GM10248 (cell line): Measurements from ENCODE around the gene STARD7.

ENCODE experiments used
- CTCF ChIA-PET: fragments of 300-600 bp; sonication (Branson Sonifier 250); formaldehyde crosslinking; extraction: SDS; loops from one replicate; lab custom pipeline; 2021; ENCODE audit warnings: antibody characterized with exemption; lab: Yijun Ruan, JAX
- POLR2A ChIA-PET: fragments of 350-650 bp; sonication (Branson Sonifier 250); formaldehyde crosslinking; extraction: SDS; loops from one replicate; lab custom pipeline; 2020; ENCODE audit warnings: antibody characterized with exemption; lab: Yijun Ruan, JAX
- DNase-seq: peaks from one replicate; pipeline ENCODE4 v3.0.0; 2012; ENCODE audit errors: extremely low spot score
- TF ChIP-seq, protein P1 (sequence below): IDR thresholded peaks from 2 replicates; pipeline ENCODE4 v1.5.1; 2012; ENCODE audit warnings: mild to moderate bottlenecking, low read depth; ENCODE audit errors: extremely low read depth, missing control alignments, control extremely low read depth

The STARD7 gene

DNA sequence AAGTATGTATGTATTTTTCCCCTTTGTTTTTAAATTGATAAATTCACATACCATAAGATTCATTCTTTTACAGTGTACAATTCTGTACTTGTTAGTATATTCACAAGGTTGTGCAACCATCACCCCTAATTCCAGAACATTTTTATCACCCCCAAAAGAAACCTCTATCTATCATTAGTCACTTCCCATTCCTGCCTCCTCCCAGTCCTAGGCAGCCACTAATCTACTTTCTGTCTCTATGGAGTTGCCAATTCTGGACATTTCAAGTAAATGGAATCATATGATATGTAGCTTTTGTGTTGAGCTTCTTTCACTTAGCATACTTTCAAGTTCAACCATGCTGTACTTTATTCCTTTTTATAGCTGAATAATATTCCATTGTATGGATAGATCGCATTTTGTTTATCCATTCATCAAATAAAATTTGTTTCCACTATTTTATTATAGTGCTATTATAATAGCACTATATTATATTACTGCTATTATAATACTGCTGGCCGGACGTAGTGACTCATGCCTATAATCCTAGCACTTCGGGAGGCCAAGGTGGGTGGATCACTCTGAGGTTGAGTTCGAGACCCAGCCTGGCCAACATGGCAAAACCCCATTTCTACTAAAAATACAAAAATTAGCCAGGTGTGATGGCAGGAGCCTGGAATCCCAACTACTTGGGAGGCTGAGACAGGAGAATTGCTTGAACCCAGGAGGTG lies 10.9 kb downstream of the STARD7 start:
- CTCF ChIA-PET = interaction anchor here (1.0 to 1.7 kb wide), 3 partner anchors 12 to 80 kb away, joined by 3 to 4 read pairs (median 4); no protein-coding TSS in a partner anchor
- POLR2A ChIA-PET = no interaction called here
- no peak for DNase-seq
- TF ChIP-seq, protein P1, sequence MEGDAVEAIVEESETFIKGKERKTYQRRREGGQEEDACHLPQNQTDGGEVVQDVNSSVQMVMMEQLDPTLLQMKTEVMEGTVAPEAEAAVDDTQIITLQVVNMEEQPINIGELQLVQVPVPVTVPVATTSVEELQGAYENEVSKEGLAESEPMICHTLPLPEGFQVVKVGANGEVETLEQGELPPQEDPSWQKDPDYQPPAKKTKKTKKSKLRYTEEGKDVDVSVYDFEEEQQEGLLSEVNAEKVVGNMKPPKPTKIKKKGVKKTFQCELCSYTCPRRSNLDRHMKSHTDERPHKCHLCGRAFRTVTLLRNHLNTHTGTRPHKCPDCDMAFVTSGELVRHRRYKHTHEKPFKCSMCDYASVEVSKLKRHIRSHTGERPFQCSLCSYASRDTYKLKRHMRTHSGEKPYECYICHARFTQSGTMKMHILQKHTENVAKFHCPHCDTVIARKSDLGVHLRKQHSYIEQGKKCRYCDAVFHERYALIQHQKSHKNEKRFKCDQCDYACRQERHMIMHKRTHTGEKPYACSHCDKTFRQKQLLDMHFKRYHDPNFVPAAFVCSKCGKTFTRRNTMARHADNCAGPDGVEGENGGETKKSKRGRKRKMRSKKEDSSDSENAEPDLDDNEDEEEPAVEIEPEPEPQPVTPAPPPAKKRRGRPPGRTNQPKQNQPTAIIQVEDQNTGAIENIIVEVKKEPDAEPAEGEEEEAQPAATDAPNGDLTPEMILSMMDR = no peak

DNA sequence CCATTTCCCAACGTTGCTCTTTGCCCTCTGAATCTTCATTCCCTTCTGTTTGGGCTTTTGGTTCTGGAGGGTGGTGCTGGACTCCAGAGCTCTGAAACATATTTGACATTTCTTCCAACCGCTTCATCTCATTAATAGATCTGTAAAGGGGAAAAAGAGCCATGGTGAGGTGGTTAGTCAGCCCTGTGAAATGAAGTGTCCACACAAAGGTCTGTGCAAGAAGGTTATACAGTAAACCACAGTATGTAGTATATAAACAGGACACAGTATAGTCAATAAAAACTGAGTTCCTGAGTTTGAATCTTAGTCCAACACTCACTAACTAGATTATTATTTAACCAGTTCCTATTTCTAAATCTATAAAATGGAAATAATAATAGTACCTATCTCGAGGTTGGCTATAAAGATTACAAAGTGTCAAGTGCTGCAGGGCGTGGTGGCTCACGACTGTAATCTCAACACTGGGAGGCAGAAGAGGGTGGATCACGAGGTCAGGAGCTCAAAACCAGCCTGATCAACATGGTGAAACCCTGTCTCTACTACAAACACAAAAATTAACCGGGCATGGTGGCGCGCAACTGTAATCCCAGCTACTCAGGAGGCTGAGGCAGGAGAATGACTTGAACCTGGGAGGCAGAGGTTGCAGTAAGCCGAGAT lies 13.1 kb downstream of the STARD7 start:
- TF ChIP-seq, protein P1 = no peak
- POLR2A ChIA-PET = no interaction called here
- no peak for DNase-seq
- CTCF ChIA-PET = interaction anchor here (1.5 to 1.6 kb wide), 2 partner anchors 21 to 41 kb away, joined by 3 to 9 read pairs; no protein-coding TSS in a partner anchor

DNA sequence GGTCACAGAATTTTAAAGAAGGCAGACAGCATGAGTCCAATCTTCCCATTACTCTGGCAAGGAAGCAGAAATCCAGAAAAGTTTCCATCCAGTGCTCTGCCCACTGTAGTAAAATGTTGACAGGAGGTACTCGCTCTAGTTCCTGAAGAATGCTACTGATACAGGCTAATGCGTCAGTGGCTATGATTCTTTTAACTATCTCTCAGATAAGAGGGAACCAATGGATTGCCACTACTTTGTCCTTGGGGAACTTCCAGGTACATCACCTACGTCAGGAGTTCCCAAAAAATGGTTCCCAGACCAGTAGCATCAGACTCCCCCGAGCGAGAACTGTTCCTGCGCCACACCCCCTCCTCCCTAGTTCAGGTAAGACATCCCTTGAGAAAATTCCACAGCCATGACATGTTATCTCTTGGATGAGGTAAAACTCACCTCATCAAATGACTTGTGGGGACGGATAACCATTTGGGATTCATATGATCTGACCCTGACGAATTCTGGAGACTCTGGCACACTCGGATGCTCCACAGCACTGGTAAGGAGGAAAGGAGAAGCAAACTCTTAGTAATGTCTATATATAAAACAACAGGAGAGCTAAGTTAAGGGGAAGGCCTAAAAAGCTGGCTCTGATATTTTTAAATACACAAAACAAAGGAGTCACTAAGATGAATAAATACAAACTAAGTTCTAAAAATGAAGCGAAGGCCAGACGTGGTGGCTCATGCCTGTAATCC lies 16.5 kb downstream of the STARD7 start:
- CTCF ChIA-PET = interaction anchor here (1.0 to 1.7 kb wide), 6 partner anchors 11 to 75 kb away, joined by 3 to 7 read pairs (median 4); partner anchors contain the start of gene ASTL

DNA sequence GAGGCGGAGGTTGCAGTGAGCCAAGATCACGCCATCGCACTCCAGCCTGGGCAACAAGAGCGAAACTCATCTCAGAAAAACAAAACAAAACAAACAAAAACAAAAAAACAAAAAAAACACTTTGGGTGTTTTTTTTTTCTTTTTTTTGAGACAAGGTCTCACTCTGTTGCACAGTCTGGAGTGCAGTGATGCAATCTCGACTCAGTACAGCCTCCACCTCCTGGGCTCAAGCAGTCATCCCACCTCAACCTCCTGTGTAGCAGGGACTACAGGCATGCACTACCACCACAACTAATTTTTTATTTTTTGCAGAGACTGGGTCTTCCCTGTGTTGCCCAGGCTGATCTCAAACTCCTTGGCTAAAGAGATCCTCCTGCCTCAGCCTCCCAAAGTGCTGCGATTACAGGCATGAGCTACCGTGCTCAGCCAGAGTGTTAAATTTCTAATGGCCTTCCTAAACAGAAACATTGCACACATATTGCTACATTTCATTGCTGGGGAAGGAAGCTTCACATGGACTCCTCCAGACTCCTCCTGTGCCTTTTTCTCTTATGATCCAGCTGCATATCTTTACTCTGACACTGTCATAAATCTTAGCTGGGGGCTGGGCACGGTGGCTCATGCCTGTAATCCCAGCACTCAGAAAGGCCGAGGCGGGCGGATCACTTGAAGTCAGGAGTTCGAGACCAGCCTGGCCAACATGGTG lies 19.7 kb downstream of the STARD7 start:
- TF ChIP-seq, protein P1 = no peak
- ChIA-PET POLR2A (no interaction called here), CTCF (interaction anchor here (1.2 to 3.5 kb wide), 4 partner anchors 11 to 56 kb away, joined by 3 to 14 read pairs (median 5); partner anchors contain the start of gene ASTL)
- no peak for DNase-seq

More for the DNA sequence above, 16.5 kb downstream of the STARD7 start:
- TF ChIP-seq, protein P1 = no peak
- POLR2A ChIA-PET = no interaction called here
- no peak for DNase-seq

DNA sequence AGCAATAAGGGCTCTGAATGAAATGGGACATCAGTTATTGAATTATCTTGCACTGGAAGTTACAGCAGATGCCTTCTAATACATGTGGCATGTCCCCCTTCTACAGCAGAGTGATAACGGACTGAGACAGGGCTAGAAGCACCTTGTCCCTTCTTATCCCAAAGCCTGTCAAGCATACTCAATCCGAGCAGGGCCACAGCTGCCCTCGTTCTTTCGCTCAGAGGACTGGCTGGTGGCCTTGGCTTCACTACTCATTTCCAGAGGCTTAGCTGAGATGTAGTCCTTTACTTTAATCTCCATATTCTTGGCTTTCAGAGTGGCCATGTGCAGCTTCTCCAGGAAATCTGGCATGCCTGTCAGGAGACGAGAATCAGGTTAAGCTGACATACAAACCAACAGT lies 22.1 kb downstream of the STARD7 start:
- DNase-seq = no peak
- ChIA-PET POLR2A (no interaction called here), CTCF (interaction anchor here (1.3 to 7.0 kb wide), 3 partner anchors 12 to 48 kb away, joined by 5 to 51 read pairs (median 14); partner anchors contain the start of gene ASTL)
- TF ChIP-seq, protein P1 = no peak

DNA sequence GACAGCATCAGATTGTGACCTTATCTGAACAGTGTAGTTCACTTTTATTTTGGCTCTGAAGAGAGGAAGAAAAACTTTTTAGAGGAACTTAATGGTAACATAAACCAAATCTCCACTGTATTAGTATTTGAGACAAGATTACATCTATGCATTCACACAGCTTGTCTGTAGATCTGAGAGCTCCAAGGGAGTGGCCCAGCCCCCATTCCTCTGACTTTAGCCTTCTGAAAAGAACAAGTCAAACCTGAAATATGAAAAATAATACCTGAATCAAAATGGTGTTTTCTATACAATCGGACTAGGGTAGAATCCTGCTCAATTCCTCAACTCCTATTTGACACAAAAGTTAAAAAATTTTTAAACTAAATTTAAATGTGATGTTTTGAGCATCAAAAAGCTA lies 23.1 kb downstream of the STARD7 start:
- ChIA-PET CTCF (interaction anchor here (1.2 to 7.0 kb wide), 2 partner anchors 11 to 12 kb away, joined by 3 to 51 read pairs; no protein-coding TSS in a partner anchor), POLR2A (no interaction called here)
- TF ChIP-seq, protein P1 = no peak
- no peak for DNase-seq
